Mammary epithelial cell (primary cell): ENCODE results near the gene TCN1.

ENCODE experiments used
- EZH2 ChIP-seq: IDR thresholded peaks from 2 replicates; pipeline ENCODE4 v1.6.1; 2012; ENCODE audit warnings: low read length, inconsistent platforms, borderline replicate concordance
- TF ChIP-seq, protein P1 (sequence below), 2 donors: IDR thresholded peaks in 1 of 2; conservative IDR thresholded peaks in 1 of 2; 2 replicates each; pipeline ENCODE4 v1.5.1; 2011 to 2012; ENCODE audit warnings: inconsistent platforms in 2 of 2, low read length in 2 of 2, mild to moderate bottlenecking in 2 of 2, control low read depth in 1 of 2, low read depth in 1 of 2; ENCODE audit not compliant: insufficient read depth in 1 of 2; ENCODE audit errors: extremely low read depth in 1 of 2

DNA sequence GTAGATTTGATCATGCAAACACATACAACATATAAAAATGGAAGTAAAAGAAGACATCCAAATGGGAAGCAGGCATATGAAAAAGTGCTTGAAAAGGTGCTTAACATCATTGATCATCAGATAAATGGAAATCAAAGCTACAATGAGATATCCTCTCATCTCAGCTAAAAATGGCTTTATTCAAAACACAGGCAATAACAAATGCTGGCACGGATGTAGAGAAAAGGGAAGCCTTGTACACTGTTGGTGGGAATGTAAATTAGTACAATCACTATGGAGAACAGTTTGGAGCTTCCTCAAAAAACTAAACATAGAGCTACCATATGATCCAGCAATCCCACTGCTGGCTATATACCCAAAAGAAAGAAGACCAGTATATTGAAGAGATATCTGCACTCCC, 549 bp upstream of the TCN1 start:
- TF ChIP-seq, protein P1, sequence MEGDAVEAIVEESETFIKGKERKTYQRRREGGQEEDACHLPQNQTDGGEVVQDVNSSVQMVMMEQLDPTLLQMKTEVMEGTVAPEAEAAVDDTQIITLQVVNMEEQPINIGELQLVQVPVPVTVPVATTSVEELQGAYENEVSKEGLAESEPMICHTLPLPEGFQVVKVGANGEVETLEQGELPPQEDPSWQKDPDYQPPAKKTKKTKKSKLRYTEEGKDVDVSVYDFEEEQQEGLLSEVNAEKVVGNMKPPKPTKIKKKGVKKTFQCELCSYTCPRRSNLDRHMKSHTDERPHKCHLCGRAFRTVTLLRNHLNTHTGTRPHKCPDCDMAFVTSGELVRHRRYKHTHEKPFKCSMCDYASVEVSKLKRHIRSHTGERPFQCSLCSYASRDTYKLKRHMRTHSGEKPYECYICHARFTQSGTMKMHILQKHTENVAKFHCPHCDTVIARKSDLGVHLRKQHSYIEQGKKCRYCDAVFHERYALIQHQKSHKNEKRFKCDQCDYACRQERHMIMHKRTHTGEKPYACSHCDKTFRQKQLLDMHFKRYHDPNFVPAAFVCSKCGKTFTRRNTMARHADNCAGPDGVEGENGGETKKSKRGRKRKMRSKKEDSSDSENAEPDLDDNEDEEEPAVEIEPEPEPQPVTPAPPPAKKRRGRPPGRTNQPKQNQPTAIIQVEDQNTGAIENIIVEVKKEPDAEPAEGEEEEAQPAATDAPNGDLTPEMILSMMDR (conservative IDR thresholded peaks at IDR 0.05 in 1 of 2, IDR thresholded peaks at IDR 0.05 in 1 of 2; ENCODE audit: extremely low read depth in 1 of 2, insufficient read depth in 1 of 2, low read depth in 1 of 2, low read length in 2 of 2), result no peak
- no peak for TF ChIP-seq EZH2
